HepG2 (cell line): ENCODE results near the gene STK32B. TPM values are rescaled to one million over a fixed set of nuclear protein-coding genes. Genes with fewer than 3 reads are reported as not detected.

Experiments used
- ATAC-seq: fragments of 200-7000 bp; cut with Tn5 transposase; 3 replicates; pipeline ENCODE4 v1.9.1; 2020; ENCODE audit warnings: mild to moderate bottlenecking, moderate library complexity
- BruUV-seq: library from RNA; stranded (reverse); fragments of 400-500 nt; replicated peaks from 2 replicates; lab custom pipeline; 2021; lab: Mats Ljungman, UMichigan
- CTCF ChIA-PET: fragments of 300-600 bp; formaldehyde crosslinking; extraction: SDS; loops from one replicate; lab custom pipeline; 2021; ENCODE audit warnings: low total read pairs, inconsistent platforms, low intra/inter-chr PET ratio; lab: Yijun Ruan, JAX
- POLR2A ChIA-PET: fragments of 350-600 bp; sonication (Branson Sonifier 250); formaldehyde crosslinking; loops from one replicate; lab custom pipeline; 2020; ENCODE audit warnings: antibody characterized with exemption, inconsistent platforms; lab: Yijun Ruan, JAX
- DNase-seq: peaks from one replicate; pipeline ENCODE4 v3.0.0-alpha.2; 2015; ENCODE audit warnings: low spot score
- FAIRE-seq: peaks from 3 replicates; lab custom pipeline; 2011; peaks lifted over from hg19 to GRCh38; lab: Jason Lieb, UNC
- H2AFZ ChIP-seq: one replicate; pipeline ENCODE4 v1.6.1; 2011; ENCODE audit warnings: low read length, inconsistent platforms
- H3K27ac ChIP-seq: fragments of 300-600 bp; 3 replicates; pipeline ENCODE4 v1.8.0; 2011; ENCODE audit warnings: mixed run types, mild to moderate bottlenecking, mixed read lengths, low read length, inconsistent platforms; ENCODE audit not compliant: insufficient read depth; ENCODE audit errors: extremely low read length
- H3K27me3 ChIP-seq, 2 experiments: fragments of 200-600 bp in 1 of 2; 2 replicates in 1 of 2; 3 replicates in 1 of 2; pipeline versions ENCODE4 v1.6.0 to v1.8.0; 2011; ENCODE audit warnings: low read length in 2 of 2, mild to moderate bottlenecking in 2 of 2, moderate library complexity in 2 of 2, inconsistent platforms in 1 of 2; ENCODE audit not compliant: insufficient read depth in 2 of 2, control insufficient read depth in 1 of 2
- H3K36me3 ChIP-seq, 2 experiments: fragments of 200-600 bp in 1 of 2; replicated peaks in 1 of 2; 2 replicates in 1 of 2; 3 replicates in 1 of 2; pipeline versions ENCODE4 v1.5.1 to v1.8.0; 2011; ENCODE audit warnings: low read length in 2 of 2, inconsistent platforms in 1 of 2; ENCODE audit not compliant: insufficient read depth in 2 of 2, control insufficient read depth in 1 of 2
- H3K4me1 ChIP-seq: 2 replicates; pipeline ENCODE4 v1.5.1; 2012; ENCODE audit warnings: low read length, inconsistent platforms; ENCODE audit not compliant: insufficient read depth
- H3K4me2 ChIP-seq: 2 replicates; pipeline ENCODE4 v1.6.0; 2011; ENCODE audit warnings: low read depth, low read length, inconsistent platforms
- H3K4me3 ChIP-seq, 3 experiments: fragments of 200-600 bp in 1 of 3; sonication (generic), shearing (Covaris generic) in 1 of 3; replicated peaks in 1 of 3; 2 replicates each; pipeline ENCODE4 v1.5.1; 2011 to 2016; ENCODE audit warnings: low read length in 3 of 3, inconsistent platforms in 2 of 3, low read depth in 2 of 3, mild to moderate bottlenecking in 2 of 3, control low read depth in 1 of 3, mixed read lengths in 1 of 3; ENCODE audit not compliant: insufficient read depth in 1 of 3
- H3K79me2 ChIP-seq: one replicate; pipeline ENCODE4 v1.6.1; 2011; ENCODE audit warnings: low read length, inconsistent platforms; ENCODE audit not compliant: insufficient read depth
- H3K9ac ChIP-seq: 2 replicates; pipeline ENCODE4 v1.6.0; 2011; ENCODE audit warnings: mild to moderate bottlenecking, low read depth, low read length, inconsistent platforms; ENCODE audit not compliant: insufficient read depth
- H3K9me3 ChIP-seq: 2 replicates; pipeline ENCODE4 v1.5.1; 2012; ENCODE audit warnings: mild to moderate bottlenecking, low read length
- H4K20me1 ChIP-seq: 2 replicates; pipeline ENCODE4 v1.6.0; 2011; ENCODE audit warnings: inconsistent platforms, mild to moderate bottlenecking, low read length, moderate library complexity; ENCODE audit not compliant: insufficient read depth
- CREB1 ChIP-seq, 2 experiments: fragments of 450-650 bp in 1 of 2; IDR thresholded peaks; 2 replicates each; pipeline ENCODE4 v1.6.1; 2016 to 2017; ENCODE audit warnings: control low read depth in 1 of 2, mild to moderate bottlenecking in 1 of 2, missing compliant biosample characterization in 1 of 2, missing genetic modification characterization in 1 of 2
- ELF4 ChIP-seq: sonication (generic); formaldehyde crosslinking; IDR thresholded peaks from 2 replicates; pipeline ENCODE4 v1.5.0; 2020; ENCODE audit warnings: missing genetic modification reagents, mild to moderate bottlenecking, moderate library complexity, borderline replicate concordance
- NFRKB ChIP-seq: fragments of 450-650 bp; IDR thresholded peaks from 2 replicates; pipeline ENCODE4 v1.6.1; 2017
- NR2C2 ChIP-seq: sonication (generic); formaldehyde crosslinking; IDR thresholded peaks from 2 replicates; pipeline ENCODE4 v1.4.0; 2020; ENCODE audit warnings: missing genetic modification reagents, mild to moderate bottlenecking, moderate library complexity, borderline replicate concordance
- RFX3 ChIP-seq: IDR thresholded peaks from 2 replicates; pipeline ENCODE4 v1.6.1; 2016; ENCODE audit warnings: missing biosample characterization, missing genetic modification reagents
- SIN3A ChIP-seq: IDR thresholded peaks from 2 replicates; pipeline ENCODE4 v1.6.1; 2011; ENCODE audit warnings: low read depth, mild to moderate bottlenecking, control low read depth, low read length, borderline replicate concordance
- TGIF2 ChIP-seq: IDR thresholded peaks from 2 replicates; pipeline ENCODE4 v1.6.1; 2016; ENCODE audit warnings: control low read depth, missing compliant biosample characterization
- ZZZ3 ChIP-seq: sonication (generic); formaldehyde crosslinking; IDR thresholded peaks from 2 replicates; pipeline ENCODE4 v1.4.0; 2020; ENCODE audit warnings: missing genetic modification reagents, mild to moderate bottlenecking, borderline replicate concordance
- WGBS: methylation state at CpG from one replicate; pipeline ENCODE4 v1.1.6; 2017; ENCODE audit warnings: low lambda C conversion rate; 5-methylcytosine and 5-hydroxymethylcytosine counted together
- in situ Hi-C: cut with HindIII; loops from 2 replicates; pipeline ENCODE4 v1.10.0; 2017; ENCODE audit warnings: low pct_unique_long_range_greater_than_20kb; ENCODE audit not compliant: extremely low pct_ligation_motif_present
- intact Hi-C: fragments of 100-400 bp; cut with micrococcal nuclease; formaldehyde crosslinking; loops from one replicate; pipeline ENCODE4 v1.10.0; 2022; ENCODE audit not compliant: unreplicated experiment
- polyA plus RNA-seq, 8 experiments: library from polyadenylated mRNA; depleted of rRNA in 3 of 8; stranded (reverse) in 7 of 8; unstranded in 1 of 8; fragments of >200 nt; fragmentation: Illumina TruSeq in 4 of 8; extraction: Trizol in 4 of 8; gene quantifications; 2 replicates each; pipeline versions ENCODE4 v1.2.1 to v1.2.3, GENCODE V29; 2011 to 2016; ENCODE audit warnings: low read depth in 4 of 8, missing spikeins in 1 of 8, mixed read lengths in 1 of 8; ENCODE audit not compliant: insufficient read depth in 1 of 8
- total RNA-seq, 5 experiments: library from RNA; depleted of rRNA; stranded (reverse); fragments of >200 nt; fragmentation: Illumina TruSeq; extraction: Trizol; gene quantifications; 2 replicates each; pipeline ENCODE4 v1.2.3, GENCODE V29; 2016; ENCODE audit warnings: low read depth in 1 of 5

Gene STK32B
- total and polyA plus RNA-seq, 2 of the 13 experiments (the other 11 are each of a cell fraction or from before 2014, with no cell fraction given) = not detected

- no peak overlapping the region for H3K4me2 ChIP-seq
- TF ChIP-seq CREB1 (IDR thresholded peaks at IDR 0.05) = peak; percentile 78
- TF ChIP-seq CREB1 (CRISPR knock-in tag; IDR thresholded peaks at IDR 0.05) = no peak
- TF ChIP-seq SIN3A = no peak
- TF ChIP-seq TGIF2 = no peak
- no peak for TF ChIP-seq ZZZ3
- TF ChIP-seq ELF4 (CRISPR knock-in tag) = no peak
- no peak for TF ChIP-seq NR2C2 (CRISPR knock-in tag)
- no peak for TF ChIP-seq RFX3
- TF ChIP-seq, all 625 proteins: peak for 1
- Histone ChIP-seq H3K79me2 (no peaks in the 10 kb centered on the region), H3K27me3 (peaks cover 0 to 3% of the 10 kb centered on the region in 2 experiments; a peak in 1 of 5 replicates), H2AFZ (no peak overlapping the region), H3K9me3 (no peaks in the 10 kb centered on the region), H3K27ac (no peak overlapping the region), H3K36me3 (no peaks in the 10 kb centered on the region), H3K4me3 (no peak overlapping the region), H3K9ac (no peak overlapping the region), H4K20me1 (no peaks in the 10 kb centered on the region), H3K4me1 (no peaks in the 10 kb centered on the region)
- intact Hi-C loops = no loop called here
- 63% methylated on average over 4 of the region's 4 CpGs for WGBS
- DNase-seq (no peak), FAIRE-seq (no peak), ATAC-seq (no peak)
- no TSS peak for BruUV-seq
- in situ Hi-C loops = no loop called here
- ChIA-PET CTCF (no interaction called here), POLR2A (no interaction called here)
These were observed 476.8 kb downstream of the STK32B start for GRCh38 chr4:5528031-5528436.

DNA sequence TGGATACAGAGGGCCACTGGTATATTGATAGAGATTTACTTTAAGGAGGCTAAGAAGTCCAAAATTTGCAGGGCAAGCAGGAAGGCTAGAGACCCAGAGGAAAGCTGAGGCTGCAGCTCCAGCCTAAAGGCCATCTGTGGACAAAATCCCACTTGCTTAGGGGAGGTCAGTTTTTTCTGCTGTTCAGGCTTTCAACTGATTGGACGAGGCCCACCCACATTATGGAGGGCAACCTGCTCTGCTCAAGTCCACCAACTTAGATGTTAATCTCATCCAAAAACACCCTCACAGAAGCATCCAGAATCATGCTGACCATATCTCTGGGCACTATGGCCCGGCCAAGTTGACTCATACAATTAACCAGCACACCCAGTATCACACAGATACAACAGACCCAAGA, 480.8 kb downstream of the STK32B start:
- in situ Hi-C loops (no loop called here), intact Hi-C loops (no loop called here)
- POLR2A ChIA-PET = no interaction called here
- Histone ChIP-seq H3K36me3 (no peaks in the 10 kb centered on the region), H4K20me1 (no peaks in the 10 kb centered on the region), H3K27me3 (peaks cover 0 to 5% of the 10 kb centered on the region in 2 experiments; a peak in 1 of 5 replicates), H3K9ac (no peak overlapping the region), H2AFZ (no peak overlapping the region), H3K9me3 (no peaks in the 10 kb centered on the region), H3K4me3 (no peak overlapping the region), H3K4me1 (no peaks in the 10 kb centered on the region), H3K4me2 (no peak overlapping the region), H3K27ac (no peak overlapping the region), H3K79me2 (no peaks in the 10 kb centered on the region)
- WGBS = 20% methylated on average over 2 of the region's 2 CpGs
- BruUV-seq = no TSS peak
- ATAC-seq (no peak), DNase-seq (no peak)
- TF ChIP-seq NFRKB = no peak
- TF ChIP-seq, all 625 proteins: peak for 0
- CTCF ChIA-PET = no interaction called here
- no peak for FAIRE-seq
